GM12865 (cell line): ENCODE results near the gene SOCS6.

Experiments used
- DNase-seq: peaks from one replicate; pipeline ENCODE4 v3.0.0; 2010; ENCODE audit warnings: low read depth
- H3K4me3 ChIP-seq: 2 replicates; pipeline ENCODE4 v1.5.1; 2011; ENCODE audit warnings: mild to moderate bottlenecking, low read depth, low read length, control low read depth
- CTCF ChIP-seq: IDR thresholded peaks from 2 replicates; pipeline ENCODE4 v1.5.1; 2011; ENCODE audit warnings: low read length, control low read depth, low read depth, inconsistent platforms; ENCODE audit not compliant: insufficient read depth; ENCODE audit errors: missing control alignments

SOCS6 gene

GRCh38 chr18:70331456-70332097 is 42.7 kb downstream of the SOCS6 start:
- DNase-seq = no peak
- TF ChIP-seq CTCF = no peak
- no peak overlapping the region for H3K4me3 ChIP-seq

GRCh38 chr18:70332694-70333093 is 43.8 kb downstream of the SOCS6 start:
- H3K4me3 ChIP-seq = no peak overlapping the region
- no peak for TF ChIP-seq CTCF
- no peak for DNase-seq

GRCh38 chr18:70333316-70333715 is 44.5 kb downstream of the SOCS6 start:
- TF ChIP-seq CTCF = no peak

GRCh38 chr18:70333757-70334156 is 44.9 kb downstream of the SOCS6 start:
- TF ChIP-seq CTCF = no peak
- H3K4me3 ChIP-seq = no peak overlapping the region
- DNase-seq = no peak

More at GRCh38 chr18:70333316-70333715, 44.5 kb downstream of the SOCS6 start:
- no peak for DNase-seq
- H3K4me3 ChIP-seq = no peak overlapping the region

- DNase-seq = no peak
- no peak overlapping the region for H3K4me3 ChIP-seq
Measured at GRCh38 chr18:70334264-70334663, 45.4 kb downstream of the SOCS6 start.

GRCh38 chr18:70334728-70335329 is 46.0 kb downstream of the SOCS6 start:
- no peak overlapping the region for H3K4me3 ChIP-seq
- DNase-seq = no peak
- no peak for TF ChIP-seq CTCF

More at GRCh38 chr18:70334264-70334663, 45.4 kb downstream of the SOCS6 start:
- no peak for TF ChIP-seq CTCF
